ENCODE measurements around the gene SLC6A6. TPM values are rescaled to one million over a fixed set of nuclear protein-coding genes. Genes with fewer than 3 reads are reported as not detected.

Gene SLC6A6
- total RNA-seq, 1 experiment from 2014 or later: 72.6 TPM

- Histone ChIP-seq H3T11ph (ENCODE audit: low read length) (no peak overlapping the region), H2BK5ac (ENCODE audit: insufficient read length, low read length) (no peak overlapping the region), H3K27me3 (ENCODE audit: insufficient read depth, low read length) (no peaks in the 10 kb centered on the region), H3K23ac (ENCODE audit: insufficient read length, low read depth, low read length) (no peak overlapping the region), H3K23me2 (ENCODE audit: insufficient read length, low read depth, low read length, poor library complexity, severe bottlenecking) (no peaks in the 10 kb centered on the region), H2BK120ac (ENCODE audit: low read depth, low read length, poor library complexity, severe bottlenecking) (no peak overlapping the region), H2BK12ac (ENCODE audit: insufficient read length, low read depth, low read length) (no peak overlapping the region), H3K27ac (ENCODE audit: insufficient read length, low read depth, low read length) (no peak overlapping the region), H3K18ac (ENCODE audit: insufficient read length, low read depth, low read length) (no peak overlapping the region), H3K9ac (ENCODE audit: extremely low read depth, insufficient read length, low read length) (no peak overlapping the region), H3K4me2 (ENCODE audit: insufficient read depth, insufficient read length, low read length) (no peak overlapping the region), H3K4me1 (ENCODE audit: insufficient read depth, low read length) (no peaks in the 10 kb centered on the region), H4K8ac (replicated peaks; ENCODE audit: insufficient read length, low read depth, low read length) (no peak overlapping the region), H2BK15ac (ENCODE audit: low read depth, low read length) (no peak overlapping the region), H4K5ac (ENCODE audit: insufficient read length, low read depth, low read length) (no peak overlapping the region), H4K20me1 (ENCODE audit: control insufficient read depth, insufficient read depth, insufficient read length) (no peaks in the 10 kb centered on the region), H3K79me2 (ENCODE audit: insufficient read depth, low read length) (no peaks in the 10 kb centered on the region), H3K4ac (ENCODE audit: low read depth, low read length) (no peak overlapping the region), H2AK5ac (ENCODE audit: insufficient read length, low read length) (no peak overlapping the region), H3K9me3 (ENCODE audit: control insufficient read depth, low read depth, low read length) (no peaks in the 10 kb centered on the region), H4K91ac (ENCODE audit: insufficient read length, low read depth, low read length) (no peak overlapping the region), H3K14ac (ENCODE audit: insufficient read depth, low read length) (no peak overlapping the region), H2BK20ac (ENCODE audit: low read depth, low read length, poor library complexity, severe bottlenecking) (no peak overlapping the region), H3K56ac (ENCODE audit: insufficient read length, low read depth, low read length) (no peak overlapping the region), H3K79me1 (ENCODE audit: insufficient read depth, low read depth, low read length, poor library complexity, severe bottlenecking) (no peaks in the 10 kb centered on the region), H2AFZ (ENCODE audit: low read length) (no peak overlapping the region)
- H3K4me3 Mint-ChIP-seq: no peak overlapping the region
- no peaks in the 10 kb centered on the region; the same call in 1 of the 2 replicates for H3K27me3 Mint-ChIP-seq (ENCODE audit: low read depth)
- peaks cover 3 to 13% of the 10 kb centered on the region in 2 experiments; a peak in 3 of 4 replicates for H3K4me1 Mint-ChIP-seq
- peak; percentile 12 for DNase-seq
- no peak for TF ChIP-seq CTCF (conservative IDR thresholded peaks at IDR 0.05)
- H3K36me3 Mint-ChIP-seq (ENCODE audit: insufficient read depth in 1 of 3, low read depth in 3 of 3): no peaks in the 10 kb centered on the region; a peak in 1 of 7 replicates
- peak overlapping the region in 1 of 3 experiments; percentile 87; a peak in 1 of 7 replicates for H3K27ac Mint-ChIP-seq
- no CpG with 5 or more reads among the region's 7 CpGs for WGBS (ENCODE audit: extremely low coverage, insufficient read length, low lambda C conversion rate)
- H3K9me3 Mint-ChIP-seq: no peaks in the 10 kb centered on the region
Measured at GRCh38 chr3:14518432-14518802, 116.0 kb downstream of the SLC6A6 start.

All from H9 (cell line).